SU-DHL-6 (cell line): ENCODE data around the gene BPIFB6.

Experiments
- H2AFZ ChIP-seq: fragments of 200-600 bp; sonication (generic); 2 replicates; pipeline ENCODE4 v1.6.1; 2014; ENCODE audit warnings: low read depth, mild to moderate bottlenecking, moderate library complexity, mixed read lengths, antibody characterized with exemption, low read length; ENCODE audit not compliant: severe bottlenecking
- H3F3A ChIP-seq: fragments of 200-600 bp; shearing (Covaris generic); 2 replicates; pipeline ENCODE4 v1.6.0; 2016; ENCODE audit warnings: antibody characterized with exemption, mild to moderate bottlenecking; ENCODE audit not compliant: insufficient read depth
- H3K27ac ChIP-seq: fragments of 200-600 bp; sonication (generic); 2 replicates; pipeline ENCODE4 v1.5.1; 2016; ENCODE audit warnings: low read depth, mild to moderate bottlenecking, low read length, moderate library complexity, mixed read lengths
- H3K27me3 ChIP-seq: fragments of 200-600 bp; sonication (generic), shearing (Covaris generic); 2 replicates; pipeline ENCODE4 v1.6.0; 2014; ENCODE audit warnings: mild to moderate bottlenecking, low read length
- H3K36me3 ChIP-seq: fragments of 200-600 bp; sonication (generic); 2 replicates; pipeline ENCODE4 v1.6.1; 2014; ENCODE audit warnings: mild to moderate bottlenecking, low read length, mixed read lengths
- H3K4me2 ChIP-seq: fragments of 300-600, 200-600 bp; shearing (Covaris generic), sonication (generic); 2 replicates; pipeline ENCODE4 v1.6.0; 2014; ENCODE audit warnings: low read length, low read depth, mild to moderate bottlenecking; ENCODE audit not compliant: poor library complexity, severe bottlenecking
- H3K4me3 ChIP-seq: fragments of 200-600 bp; sonication (generic); 2 replicates; pipeline ENCODE4 v1.5.1; 2014; ENCODE audit warnings: antibody characterized with exemption, low read length, mild to moderate bottlenecking, mixed read lengths; ENCODE audit not compliant: insufficient read depth, poor library complexity, severe bottlenecking
- H3K79me2 ChIP-seq: fragments of 200-600 bp; sonication (generic); 2 replicates; pipeline ENCODE4 v1.6.1; 2014; ENCODE audit warnings: mild to moderate bottlenecking, low read length, moderate library complexity; ENCODE audit not compliant: insufficient read depth
- H3K9ac ChIP-seq: fragments of 200-600 bp; sonication (generic); 2 replicates; pipeline ENCODE4 v1.7.0; 2014; ENCODE audit warnings: mild to moderate bottlenecking, low read length
- H3K9me2 ChIP-seq: fragments of 200-600 bp; sonication (generic); replicated peaks from 2 replicates; pipeline ENCODE4 v1.6.1; 2014; ENCODE audit warnings: low read length; ENCODE audit not compliant: insufficient read depth
- H3K9me3 ChIP-seq: fragments of 200-600 bp; sonication (generic); 2 replicates; pipeline ENCODE4 v1.6.1; 2014; ENCODE audit warnings: low read length, mixed read lengths; ENCODE audit not compliant: insufficient read depth
- H4K20me1 ChIP-seq: fragments of 200-600 bp; sonication (generic); 2 replicates; pipeline ENCODE4 v1.6.1; 2014; ENCODE audit warnings: low read depth, mild to moderate bottlenecking, antibody characterized with exemption, low read length, moderate library complexity, mixed read lengths
- CTCF ChIP-seq: fragments of 200-600 bp; sonication (generic); IDR thresholded peaks from one replicate; pipeline ENCODE4 v1.5.1; 2017; ENCODE audit warnings: antibody characterized with exemption, mild to moderate bottlenecking, low read length, moderate library complexity; ENCODE audit not compliant: insufficient read depth, poor library complexity, severe bottlenecking
- EZH2phosphoT487 ChIP-seq: fragments of 200-600 bp; sonication (generic), shearing (Covaris generic); conservative IDR thresholded peaks from 2 replicates; pipeline ENCODE4 v1.6.1; 2018; ENCODE audit warnings: mild to moderate bottlenecking, antibody characterized with exemption, low read length, moderate library complexity, mixed read lengths

Gene BPIFB6

GRCh38 chr20:33024243-33024560 is 7.2 kb upstream of the BPIFB6 start:
- Histone ChIP-seq H3K79me2 (no peaks in the 10 kb centered on the region), H3K4me3 (no peak overlapping the region)

DNA sequence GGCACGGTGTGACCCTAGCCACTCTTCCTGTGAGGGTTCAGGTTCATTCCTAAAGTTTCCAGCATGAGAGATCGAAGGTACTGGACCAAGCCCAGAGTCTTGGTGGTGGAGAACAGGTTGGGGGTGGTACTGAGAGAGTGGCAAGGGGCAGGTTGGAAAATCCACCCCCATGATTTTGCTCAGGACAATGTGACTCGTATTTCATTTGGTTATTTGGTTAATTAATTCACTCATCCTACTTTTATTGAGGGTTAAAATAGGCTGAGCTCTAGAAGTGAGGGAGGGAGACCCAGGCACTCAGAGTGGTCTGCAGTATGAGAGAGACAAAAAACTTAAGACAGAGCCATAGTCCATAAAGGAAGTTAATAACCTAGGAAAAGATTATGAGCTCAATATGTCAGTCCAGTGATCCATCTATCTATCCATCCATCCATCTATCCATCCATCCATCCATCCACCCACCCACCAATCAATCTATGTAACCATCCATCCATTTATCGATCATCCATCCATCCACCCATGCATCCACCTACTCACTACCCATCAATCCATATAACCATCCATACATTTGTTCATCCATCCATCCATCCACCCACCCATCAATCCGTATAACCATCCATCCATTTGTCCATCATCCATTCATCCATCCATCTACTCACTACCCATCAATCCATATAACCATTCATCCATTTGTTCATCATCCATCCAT is 6.7 kb upstream of the BPIFB6 start:
- H4K20me1 ChIP-seq = no peaks in the 10 kb centered on the region
- TF ChIP-seq EZH2phosphoT487 = no peak
- TF ChIP-seq CTCF = no peak
- no peak overlapping the region for H3K27ac ChIP-seq
- H3K27me3 ChIP-seq = no peaks in the 10 kb centered on the region
- no peaks in the 10 kb centered on the region for H3K9me2 ChIP-seq
- H3K79me2 ChIP-seq = no peaks in the 10 kb centered on the region
- H3K4me2 ChIP-seq = no peak overlapping the region
- H3K36me3 ChIP-seq = no peaks in the 10 kb centered on the region
- H3K9me3 ChIP-seq = no peaks in the 10 kb centered on the region
- no peak overlapping the region for H3K9ac ChIP-seq
- no peak overlapping the region for H3K4me3 ChIP-seq
- H3F3A ChIP-seq = no peaks in the 10 kb centered on the region
- no peak overlapping the region for H2AFZ ChIP-seq

More at GRCh38 chr20:33024243-33024560, 7.2 kb upstream of the BPIFB6 start:
- H3K9me2 ChIP-seq = no peaks in the 10 kb centered on the region
- H3K27me3 ChIP-seq = no peaks in the 10 kb centered on the region
- H3K36me3 ChIP-seq = no peaks in the 10 kb centered on the region
- H3K9me3 ChIP-seq = no peaks in the 10 kb centered on the region
- no peaks in the 10 kb centered on the region for H4K20me1 ChIP-seq
- TF ChIP-seq CTCF (no peak), EZH2phosphoT487 (no peak)
- H3K4me2 ChIP-seq = no peak overlapping the region
- H3K9ac ChIP-seq = no peak overlapping the region
- H3F3A ChIP-seq = no peaks in the 10 kb centered on the region
- H2AFZ ChIP-seq = no peak overlapping the region
- no peak overlapping the region for H3K27ac ChIP-seq

DNA sequence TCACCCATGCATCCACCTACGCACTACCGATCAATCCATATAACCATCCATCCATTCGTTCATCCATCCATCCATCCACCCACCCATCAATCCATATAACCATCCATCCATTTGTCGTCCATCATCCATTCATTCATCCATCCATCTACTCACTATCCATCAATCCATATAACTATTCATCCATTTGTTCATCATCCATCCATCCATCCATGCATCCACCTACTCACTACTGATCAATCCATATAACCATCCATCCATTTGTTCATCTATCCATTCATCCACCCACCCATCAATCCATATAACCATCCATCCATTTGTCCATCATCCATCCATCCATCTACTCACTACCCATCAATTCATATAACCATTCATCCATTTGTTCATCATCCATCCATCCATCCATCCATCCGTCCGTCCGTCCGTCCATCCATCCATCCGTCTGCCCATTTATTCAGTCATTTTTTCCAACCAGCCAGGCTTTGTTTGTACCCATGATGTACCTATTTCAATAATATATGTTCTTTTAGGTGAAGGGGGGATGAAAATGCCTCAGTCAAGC is 6.1 kb upstream of the BPIFB6 start:
- H3K27me3 ChIP-seq = no peaks in the 10 kb centered on the region
- no peaks in the 10 kb centered on the region for H4K20me1 ChIP-seq
- no peak overlapping the region for H3K27ac ChIP-seq
- H3K9ac ChIP-seq = no peak overlapping the region
- no peak overlapping the region for H2AFZ ChIP-seq
- no peaks in the 10 kb centered on the region for H3K9me2 ChIP-seq
- H3K4me3 ChIP-seq = no peak overlapping the region
- H3K9me3 ChIP-seq = no peaks in the 10 kb centered on the region
- no peak overlapping the region for H3K4me2 ChIP-seq
- H3K79me2 ChIP-seq = no peaks in the 10 kb centered on the region
- no peak for TF ChIP-seq CTCF
- no peak for TF ChIP-seq EZH2phosphoT487
- no peaks in the 10 kb centered on the region for H3F3A ChIP-seq
- H3K36me3 ChIP-seq = no peaks in the 10 kb centered on the region
